ACC112 (cell line): ENCODE results near the gene UACA.
"Not testable (repeated sequence)": the region's sequence is repeated elsewhere in the genome, so short reads cannot be mapped to it uniquely, and the experiment has no call there.

ENCODE experiments used
- H2AFZ ChIP-seq: fragments of 200-600 bp; sonication (generic); one replicate; pipeline ENCODE4 v1.6.0; 2017; ENCODE audit warnings: antibody characterized with exemption, low read length; ENCODE audit not compliant: unreplicated experiment
- H3K27ac ChIP-seq: fragments of 200-600 bp; sonication (generic); 2 replicates; pipeline ENCODE4 v1.5.1; 2014; ENCODE audit warnings: low read depth, mild to moderate bottlenecking, antibody characterized with exemption, low read length, moderate library complexity
- H3K27me3 ChIP-seq: fragments of 200-600 bp; sonication (generic); 2 replicates; pipeline ENCODE4 v1.6.1; 2014; ENCODE audit warnings: mild to moderate bottlenecking, antibody characterized with exemption, low read length, moderate library complexity, mixed read lengths; ENCODE audit not compliant: insufficient read depth
- H3K36me3 ChIP-seq: fragments of 200-600 bp; sonication (generic); 2 replicates; pipeline ENCODE4 v1.6.1; 2016; ENCODE audit warnings: mild to moderate bottlenecking, antibody characterized with exemption, low read length, moderate library complexity, mixed read lengths; ENCODE audit not compliant: insufficient read depth
- H3K4me1 ChIP-seq: fragments of 200-600 bp; sonication (generic); one replicate; pipeline ENCODE4 v1.6.1; 2016; ENCODE audit warnings: low read length, mixed read lengths; ENCODE audit not compliant: insufficient read depth, unreplicated experiment, control insufficient read depth
- H3K4me3 ChIP-seq: fragments of 200-600 bp; sonication (generic); 2 replicates; pipeline ENCODE4 v1.5.1; 2014; ENCODE audit warnings: mild to moderate bottlenecking, low read depth, low read length
- H3K79me2 ChIP-seq: fragments of 200-600 bp; sonication (generic); one replicate; pipeline ENCODE4 v1.6.0; 2016; ENCODE audit warnings: low read length; ENCODE audit not compliant: control insufficient read depth, unreplicated experiment, insufficient read depth

Gene UACA

DNA sequence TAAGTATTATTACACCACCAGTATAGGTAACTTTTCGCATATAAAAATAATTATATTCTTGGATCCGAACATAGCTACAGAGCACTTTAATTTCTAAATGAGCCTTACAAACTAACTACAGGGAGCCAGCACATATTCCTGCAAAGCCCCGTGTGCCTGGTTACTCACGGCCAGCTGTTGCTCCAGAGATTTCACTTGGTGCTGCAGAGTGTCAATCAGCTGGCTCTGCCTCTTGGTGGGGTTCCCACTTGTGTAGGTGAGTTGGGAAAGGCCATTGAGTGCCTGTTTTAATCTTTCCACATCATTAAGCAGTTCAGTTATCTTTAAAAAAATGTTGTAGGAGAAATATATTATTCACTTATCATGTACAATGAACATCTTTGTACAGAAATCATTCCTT, 98.9 kb downstream of the UACA start:
- Histone ChIP-seq H3K79me2 (peaks cover 4% of the 10 kb centered on the region), H3K4me1 (peaks cover 6% of the 10 kb centered on the region), H3K27ac (no peak overlapping the region), H3K27me3 (no peaks in the 10 kb centered on the region), H3K36me3 (peaks cover 61% of the 10 kb centered on the region), H3K4me3 (no peak overlapping the region), H2AFZ (no peak overlapping the region)

DNA sequence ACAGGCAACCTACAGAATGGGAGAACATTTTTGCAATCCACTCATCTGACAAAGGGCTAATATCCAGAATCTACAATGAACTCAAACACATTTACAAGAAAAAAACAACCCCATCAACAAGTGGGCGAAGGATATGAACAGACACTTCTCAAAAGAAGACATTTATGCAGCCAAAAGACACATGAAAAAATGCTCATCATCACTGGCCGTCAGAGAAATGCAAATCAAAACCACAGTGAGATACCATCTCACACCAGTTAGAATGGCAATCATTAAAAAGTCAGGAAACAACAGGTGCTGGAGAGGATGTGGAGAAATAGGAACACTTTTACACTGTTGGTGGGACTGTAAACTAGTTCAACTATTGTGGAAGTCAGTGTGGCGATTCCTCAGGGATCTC, 100.3 kb downstream of the UACA start:
- H2AFZ ChIP-seq, H3K27me3 ChIP-seq, H3K27ac ChIP-seq, H3K4me1 ChIP-seq, H3K79me2 ChIP-seq, H3K4me3 ChIP-seq: not testable (repeated sequence)
- H3K36me3 ChIP-seq, result peaks cover 46% of the 10 kb centered on the region

DNA sequence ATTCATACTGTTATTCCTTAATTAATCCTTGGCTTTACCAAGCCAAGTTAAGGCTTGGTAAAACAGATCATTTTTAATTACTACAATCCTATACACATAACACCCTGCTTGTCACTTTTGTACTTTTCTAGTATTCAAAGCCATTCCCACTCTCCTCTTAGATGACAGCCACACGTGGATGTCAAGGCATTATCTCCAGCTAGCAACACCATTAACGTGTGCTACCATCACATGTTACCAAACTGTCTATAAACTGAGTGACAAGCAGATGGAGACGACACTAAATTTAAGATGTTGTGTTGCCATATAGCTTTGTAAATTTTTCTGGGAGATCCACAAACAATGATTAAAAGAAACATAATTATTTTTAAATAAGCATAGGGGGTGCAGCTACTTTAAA, 103.7 kb downstream of the UACA start:
- peaks cover 32% of the 10 kb centered on the region for H3K36me3 ChIP-seq
- peaks cover 4% of the 10 kb centered on the region for H3K79me2 ChIP-seq
- H3K4me1 ChIP-seq, result peaks cover 6% of the 10 kb centered on the region
- no peaks in the 10 kb centered on the region for H3K27me3 ChIP-seq
- no peak overlapping the region for H3K4me3 ChIP-seq
- no peak overlapping the region for H2AFZ ChIP-seq
- H3K27ac ChIP-seq, result no peak overlapping the region

DNA sequence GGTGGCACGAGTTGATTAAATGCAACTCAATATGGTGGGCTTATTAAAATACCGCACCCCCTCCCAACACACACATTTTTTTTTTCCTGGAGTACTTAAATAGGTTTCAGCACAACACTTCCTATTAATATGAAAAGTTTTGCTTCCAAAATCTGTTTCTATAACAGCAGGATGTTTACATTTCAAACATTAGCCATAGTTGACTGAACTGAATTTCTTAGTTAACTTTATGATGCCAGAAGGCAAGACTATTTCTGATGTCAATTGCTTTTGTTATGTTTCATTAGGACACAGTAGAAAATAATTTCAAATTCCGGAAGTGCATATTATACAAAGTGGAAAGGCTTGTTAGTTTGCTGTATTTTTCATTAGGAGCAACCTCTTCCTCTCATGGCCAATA, 104.7 kb downstream of the UACA start:
- Histone ChIP-seq H2AFZ (no peak overlapping the region), H3K27me3 (no peaks in the 10 kb centered on the region), H3K4me3 (no peak overlapping the region), H3K4me1 (peaks cover 6% of the 10 kb centered on the region), H3K36me3 (peaks cover 25% of the 10 kb centered on the region), H3K79me2 (peaks cover 4% of the 10 kb centered on the region), H3K27ac (no peak overlapping the region)

DNA sequence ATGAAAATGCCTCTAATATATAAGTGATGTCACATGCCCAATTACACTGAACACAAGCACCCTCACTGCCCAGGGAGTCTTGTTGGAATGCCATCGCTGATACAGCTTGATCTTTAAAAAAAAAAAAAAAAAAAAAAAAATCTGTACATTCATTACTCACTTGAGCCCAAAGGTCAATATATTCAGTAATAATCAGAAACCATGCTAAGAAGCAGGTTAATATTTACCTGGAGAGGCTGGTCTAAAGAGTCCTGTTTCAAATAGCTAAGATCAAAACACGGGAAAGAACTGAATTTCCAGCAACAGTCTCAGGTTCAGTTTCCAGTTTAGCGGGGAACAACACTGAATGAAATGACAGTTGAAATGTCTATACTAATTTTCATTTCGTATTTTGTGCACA, 109.9 kb downstream of the UACA start:
- Histone ChIP-seq H3K36me3 (peaks cover 14% of the 10 kb centered on the region), H3K27ac (no peak overlapping the region), H3K79me2 (no peaks in the 10 kb centered on the region), H3K27me3 (no peaks in the 10 kb centered on the region), H2AFZ (no peak overlapping the region), H3K4me3 (no peak overlapping the region), H3K4me1 (no peaks in the 10 kb centered on the region)

DNA sequence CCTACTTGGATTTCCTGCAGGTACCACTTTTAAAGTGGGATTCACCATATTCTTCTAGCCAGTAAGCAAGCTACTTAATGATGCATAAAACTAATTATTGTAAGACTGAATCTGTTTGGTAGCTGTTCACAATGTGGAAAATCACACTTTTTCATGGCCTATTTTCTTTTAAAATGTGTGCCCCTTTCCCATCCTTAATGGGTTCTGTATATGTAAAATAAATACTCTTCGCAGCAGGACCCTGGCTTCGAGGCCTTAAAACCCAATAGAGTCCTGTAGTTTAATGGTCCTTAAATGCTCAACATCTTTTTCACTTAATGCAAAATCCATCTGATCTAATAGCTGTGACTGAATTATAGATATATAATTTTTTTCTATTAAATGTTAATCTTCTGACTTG, 111.0 kb downstream of the UACA start:
- H3K4me3 ChIP-seq, result no peak overlapping the region
- peaks cover 5% of the 10 kb centered on the region for H3K4me1 ChIP-seq
- H2AFZ ChIP-seq, result no peak overlapping the region
- H3K27me3 ChIP-seq, result no peaks in the 10 kb centered on the region
- no peak overlapping the region for H3K27ac ChIP-seq
- no peaks in the 10 kb centered on the region for H3K79me2 ChIP-seq
- H3K36me3 ChIP-seq, result peaks cover 14% of the 10 kb centered on the region

DNA sequence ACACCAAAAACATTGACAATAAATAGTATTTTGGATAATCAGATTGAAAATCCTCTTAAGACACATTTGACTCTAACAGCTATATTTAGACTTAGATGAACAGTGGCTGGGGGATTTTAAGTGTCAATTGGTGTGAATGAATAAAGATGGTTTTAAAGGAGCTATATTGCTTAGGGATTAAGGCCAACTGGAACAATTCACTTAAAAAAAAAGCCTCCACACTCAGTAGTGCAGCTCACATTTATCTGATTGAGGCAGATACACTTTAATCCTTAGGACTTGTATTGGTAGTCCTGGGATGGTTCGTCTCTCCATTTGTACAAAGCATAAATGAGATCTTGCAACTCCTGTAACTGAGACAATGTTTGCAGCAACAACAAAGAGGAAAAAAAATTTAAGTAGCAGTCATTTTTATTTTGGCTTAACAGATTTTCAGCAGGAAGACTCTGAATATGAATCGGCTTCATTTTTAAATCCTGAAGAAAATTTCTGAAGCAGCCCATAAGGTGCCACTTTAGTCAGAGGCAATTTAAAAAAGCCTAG, 112.0 kb downstream of the UACA start:
- no peaks in the 10 kb centered on the region for H3K79me2 ChIP-seq
- no peak overlapping the region for H3K4me3 ChIP-seq
- no peak overlapping the region for H2AFZ ChIP-seq
- peaks cover 12% of the 10 kb centered on the region for H3K36me3 ChIP-seq
- H3K4me1 ChIP-seq, result peaks cover 9% of the 10 kb centered on the region
- no peak overlapping the region for H3K27ac ChIP-seq
- H3K27me3 ChIP-seq, result no peaks in the 10 kb centered on the region

DNA sequence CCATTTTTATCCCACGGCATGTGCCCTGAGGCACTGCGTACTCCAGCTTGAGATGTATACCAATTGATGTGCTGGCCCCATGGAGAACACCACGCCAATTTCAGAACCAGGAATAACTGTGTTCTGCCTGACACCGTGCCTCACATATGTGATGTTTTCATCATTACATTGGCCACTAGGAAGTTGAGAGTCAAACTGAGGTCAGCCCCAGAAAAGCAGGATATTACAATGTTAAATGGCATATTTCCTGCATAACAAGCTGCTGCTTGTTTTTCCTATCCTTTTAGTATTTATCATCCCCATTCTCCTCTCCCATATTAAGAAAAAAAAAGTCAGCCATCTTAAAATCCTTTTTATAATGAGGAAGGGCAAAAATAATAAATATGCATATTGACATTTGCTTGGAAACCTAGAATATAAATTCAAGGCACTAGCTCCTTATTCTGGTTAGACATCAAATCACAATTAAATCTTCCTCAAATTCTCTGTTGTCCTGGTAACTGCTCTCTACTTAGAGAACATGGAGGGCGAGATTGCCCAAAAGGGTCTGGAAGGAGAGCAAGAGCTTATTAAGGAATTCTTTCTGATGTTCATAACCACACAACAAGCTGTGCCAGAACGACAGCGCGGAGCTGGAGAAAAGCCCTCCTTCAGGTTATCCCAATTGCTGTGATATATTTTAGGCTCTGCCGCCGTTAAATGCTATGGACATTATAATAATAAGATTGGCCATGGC, 112.6 kb downstream of the UACA start:
- H3K4me1 ChIP-seq, result peaks cover 9% of the 10 kb centered on the region
- no peaks in the 10 kb centered on the region for H3K79me2 ChIP-seq
- H2AFZ ChIP-seq, result no peak overlapping the region
- H3K36me3 ChIP-seq, result peaks cover 7% of the 10 kb centered on the region; the same call in 1 of the 2 replicates
- no peaks in the 10 kb centered on the region for H3K27me3 ChIP-seq
- H3K4me3 ChIP-seq, result no peak overlapping the region
- H3K27ac ChIP-seq, result no peak overlapping the region

DNA sequence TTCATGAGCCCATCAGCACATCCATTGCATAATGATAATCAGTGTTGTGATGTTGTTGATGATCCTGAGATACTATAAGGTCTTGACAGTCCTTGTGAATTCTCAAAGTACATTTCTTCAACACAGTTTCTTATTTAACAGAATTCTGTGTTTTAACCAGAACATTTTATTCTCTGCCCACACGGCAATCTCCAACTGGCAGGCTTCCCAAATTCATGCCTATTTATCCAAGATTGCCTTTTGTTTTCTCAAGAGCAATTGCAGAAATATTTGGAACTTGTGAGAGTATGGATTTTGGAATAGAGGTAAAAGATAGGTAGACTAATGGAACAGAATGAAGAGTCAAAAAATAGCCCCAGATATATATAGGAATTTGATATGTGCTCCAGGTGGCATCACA, 116.0 kb downstream of the UACA start:
- H3K27me3 ChIP-seq, result no peaks in the 10 kb centered on the region
- H3K27ac ChIP-seq, result no peak overlapping the region
- no peak overlapping the region for H2AFZ ChIP-seq
- H3K4me3 ChIP-seq, result no peak overlapping the region
- no peaks in the 10 kb centered on the region; the same call in 1 of the 2 replicates for H3K36me3 ChIP-seq
- peaks cover 24% of the 10 kb centered on the region for H3K4me1 ChIP-seq
- no peaks in the 10 kb centered on the region for H3K79me2 ChIP-seq

DNA sequence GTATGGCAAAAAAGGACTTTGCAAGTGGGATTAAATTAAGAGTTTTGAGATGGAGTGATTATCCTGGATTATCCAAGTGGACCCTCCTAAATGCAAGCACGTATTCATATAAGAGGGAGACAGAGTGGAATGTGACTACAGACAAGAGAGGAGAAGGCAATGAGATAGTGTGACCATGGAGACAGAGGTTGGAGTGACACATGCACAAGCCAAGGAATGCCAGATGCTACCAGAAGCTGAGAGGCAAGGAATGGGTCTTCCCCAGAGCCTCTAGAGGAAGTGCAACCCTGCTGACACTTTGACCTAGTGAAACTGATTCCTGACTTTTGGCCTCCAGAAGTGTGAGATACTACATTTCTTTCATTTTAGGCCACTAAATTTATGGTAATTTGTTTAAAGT, 117.2 kb downstream of the UACA start:
- H3K36me3 ChIP-seq, result no peaks in the 10 kb centered on the region; the same call in 1 of the 2 replicates
- no peak overlapping the region for H2AFZ ChIP-seq
- H3K27me3 ChIP-seq, result no peaks in the 10 kb centered on the region
- no peak overlapping the region for H3K4me3 ChIP-seq
- no peaks in the 10 kb centered on the region for H3K79me2 ChIP-seq
- peaks cover 24% of the 10 kb centered on the region for H3K4me1 ChIP-seq
- H3K27ac ChIP-seq, result no peak overlapping the region

DNA sequence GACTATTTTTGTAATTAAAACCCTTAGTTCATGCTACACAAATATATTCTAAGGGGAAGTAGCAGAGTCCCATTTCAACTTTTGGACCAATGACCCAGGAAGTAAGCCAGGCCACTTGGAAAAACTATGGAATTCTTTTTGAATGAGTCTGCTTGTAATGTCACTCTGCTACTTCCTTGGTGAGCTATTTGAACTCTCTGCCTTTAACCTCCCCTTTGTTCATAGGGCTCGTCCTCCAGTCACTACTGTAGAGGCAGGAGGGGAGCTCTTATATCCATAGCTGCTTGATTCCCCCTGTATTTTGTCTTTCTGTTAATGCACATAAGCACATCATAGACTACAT, 119.6 kb downstream of the UACA start:
- Histone ChIP-seq H2AFZ (no peak overlapping the region), H3K36me3 (no peaks in the 10 kb centered on the region), H3K27ac (no peak overlapping the region), H3K4me3 (no peak overlapping the region), H3K27me3 (no peaks in the 10 kb centered on the region), H3K4me1 (peaks cover 24% of the 10 kb centered on the region), H3K79me2 (no peaks in the 10 kb centered on the region)
